Fibroblast of skin of scalp (primary cell): ENCODE data around the gene FGF6. TPM values are rescaled to one million over a fixed set of nuclear protein-coding genes. Genes with fewer than 3 reads are reported as not detected.
"Not testable (repeated sequence)": the region's sequence is repeated elsewhere in the genome, so short reads cannot be mapped to it uniquely, and the experiment has no call there.

Source experiments
- DNase-seq: peaks from one replicate; pipeline ENCODE4 v3.0.0-alpha.2; 2013
- polyA plus RNA-seq, 2 experiments: library from polyadenylated mRNA; unstranded; fragments of 120-200 nt; gene quantifications; one replicate each; pipeline ENCODE4 v1.2.1, GENCODE V29; 2013; ENCODE audit not compliant: insufficient read length in 2 of 2

FGF6 gene, protein sequence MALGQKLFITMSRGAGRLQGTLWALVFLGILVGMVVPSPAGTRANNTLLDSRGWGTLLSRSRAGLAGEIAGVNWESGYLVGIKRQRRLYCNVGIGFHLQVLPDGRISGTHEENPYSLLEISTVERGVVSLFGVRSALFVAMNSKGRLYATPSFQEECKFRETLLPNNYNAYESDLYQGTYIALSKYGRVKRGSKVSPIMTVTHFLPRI
- not detected for polyA plus RNA-seq (2013, experiment 1 of 2; ENCODE audit: insufficient read length)
- 0.46 TPM for polyA plus RNA-seq (2013, experiment 2 of 2; ENCODE audit: insufficient read length)

DNA sequence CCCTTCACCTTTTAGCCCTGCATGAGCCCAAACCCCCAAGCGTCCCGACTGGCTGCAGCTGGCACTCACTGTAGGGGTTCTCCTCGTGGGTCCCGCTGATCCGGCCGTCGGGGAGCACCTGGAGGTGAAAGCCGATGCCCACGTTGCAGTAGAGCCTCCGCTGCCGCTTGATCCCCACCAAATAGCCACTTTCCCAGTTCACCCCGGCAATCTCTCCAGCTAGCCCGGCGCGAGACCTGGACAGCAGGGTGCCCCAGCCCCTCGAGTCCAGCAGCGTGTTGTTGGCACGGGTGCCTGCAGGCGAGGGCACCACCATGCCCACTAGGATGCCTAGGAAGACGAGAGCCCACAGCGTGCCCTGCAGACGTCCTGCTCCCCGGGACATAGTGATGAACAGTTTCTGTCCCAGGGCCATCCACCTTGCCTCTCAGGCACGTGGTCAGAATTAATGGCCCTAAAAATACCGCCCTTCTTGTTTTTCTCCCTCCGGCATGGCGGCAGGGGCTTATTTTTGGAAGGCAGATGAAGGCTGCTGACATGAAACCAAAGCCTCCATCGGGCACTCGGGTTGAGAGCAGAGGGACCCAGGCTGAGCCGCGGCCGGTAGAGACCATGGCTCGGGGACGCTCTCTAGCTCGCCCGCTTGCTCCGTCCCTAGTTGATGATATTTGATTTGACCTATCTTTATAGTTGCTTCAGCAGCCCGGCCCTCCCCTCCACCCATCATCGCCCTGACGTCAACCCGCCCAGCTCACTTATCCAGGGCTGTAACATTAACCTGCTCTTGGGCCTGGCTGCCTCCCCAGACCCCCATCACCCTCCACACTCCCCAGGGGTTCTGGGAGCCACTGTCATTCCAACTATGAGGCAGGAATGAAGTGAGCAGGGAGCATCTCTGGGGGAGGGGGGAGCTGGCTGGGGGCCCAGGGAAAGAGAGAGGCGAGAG is at the start of gene FGF6:
Gene FGF6 (minus strand): TSS at position 660 of the 946 bp plus-strand sequence. CDS start 245 bp downstream, at position 415.
- DNase-seq, result no peak

DNA sequence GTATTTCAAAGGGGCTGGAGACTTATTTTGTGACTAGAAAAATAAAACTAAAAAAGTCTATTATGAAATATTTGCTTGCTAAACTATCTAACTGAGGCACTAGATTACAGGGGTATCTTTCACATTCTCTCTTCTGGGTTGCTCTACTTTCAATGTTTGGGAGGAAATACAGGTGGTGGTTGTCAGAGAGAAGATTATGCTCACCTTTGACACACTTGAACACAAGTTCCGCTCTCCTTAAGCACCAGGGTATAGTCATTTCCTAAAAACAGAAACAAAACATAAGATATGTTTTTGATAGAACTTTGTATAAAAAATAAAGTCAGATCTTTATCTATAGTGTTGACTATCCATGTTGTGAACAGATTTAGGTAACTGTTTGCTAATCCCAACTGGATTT is 45.4 kb upstream of the FGF6 start:
- DNase-seq, result no peak

DNA sequence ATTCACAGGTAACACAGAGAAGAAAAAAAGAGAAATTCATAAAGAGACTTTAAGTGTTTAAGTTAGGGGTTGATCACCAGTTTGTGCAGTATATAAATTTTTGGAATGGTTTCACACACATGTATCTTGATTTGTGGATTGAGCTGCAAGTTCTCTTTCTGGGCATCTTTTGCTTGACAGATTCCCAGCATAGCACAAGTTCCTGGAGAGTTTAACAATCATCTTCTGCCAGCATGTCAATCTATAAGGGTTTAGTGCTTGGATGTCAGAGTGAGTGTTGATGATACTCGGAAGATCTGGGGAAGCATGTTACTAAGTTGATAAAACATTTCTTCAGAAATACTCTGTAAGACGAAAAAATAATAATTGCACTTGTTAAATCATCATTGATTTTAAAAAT is 43.9 kb upstream of the FGF6 start:
- no peak for DNase-seq

DNA sequence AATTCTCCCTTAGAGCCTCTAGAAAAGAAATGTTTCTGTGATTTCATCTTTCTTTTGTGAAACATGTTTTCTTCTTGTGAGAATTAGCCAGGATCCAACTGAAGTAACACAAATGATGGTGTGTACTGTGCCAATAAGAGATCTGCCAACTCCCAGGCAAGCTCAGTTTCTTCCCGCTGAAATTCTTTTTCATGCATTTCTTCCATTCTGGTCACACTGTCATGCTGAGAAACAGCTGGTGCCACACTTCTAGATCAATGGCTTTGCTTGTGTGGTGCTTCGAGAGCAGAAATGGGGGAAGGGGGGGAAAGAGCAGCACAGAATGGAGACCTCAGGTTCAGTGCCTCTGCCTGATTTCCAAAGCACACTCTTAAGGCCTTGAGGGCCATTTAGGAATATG is 41.4 kb upstream of the FGF6 start:
- DNase-seq, result no peak

DNA sequence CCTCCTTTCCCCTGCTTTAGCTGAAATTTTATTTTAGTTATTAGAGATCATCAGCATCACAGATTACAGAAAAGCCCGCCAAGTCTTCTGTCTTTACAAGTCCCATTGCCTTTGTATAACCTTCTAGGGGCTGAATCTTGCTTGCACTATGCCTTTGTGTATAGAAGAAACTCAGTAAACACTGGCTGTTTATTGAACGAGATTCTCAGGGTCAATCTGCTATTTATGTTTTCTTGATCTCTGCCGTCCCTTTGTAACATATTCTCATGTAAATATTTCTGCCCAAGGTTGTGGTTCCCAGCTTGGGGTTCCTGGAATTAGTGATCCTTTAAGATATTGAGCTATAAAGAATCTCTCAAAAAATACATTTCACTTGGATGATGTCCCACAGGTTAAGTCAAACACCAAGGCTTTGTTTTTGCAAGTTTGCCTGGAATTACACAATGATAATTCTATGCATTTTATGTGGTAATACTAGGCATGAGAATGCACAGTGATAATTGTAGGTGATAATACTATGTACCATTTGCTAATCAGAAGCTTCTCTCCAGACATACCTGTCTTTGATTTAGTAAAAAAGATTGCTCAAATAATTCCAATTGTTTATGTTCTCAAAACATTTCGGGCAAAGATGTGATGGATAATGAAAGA is 40.6 kb upstream of the FGF6 start:
- DNase-seq, result no peak

DNA sequence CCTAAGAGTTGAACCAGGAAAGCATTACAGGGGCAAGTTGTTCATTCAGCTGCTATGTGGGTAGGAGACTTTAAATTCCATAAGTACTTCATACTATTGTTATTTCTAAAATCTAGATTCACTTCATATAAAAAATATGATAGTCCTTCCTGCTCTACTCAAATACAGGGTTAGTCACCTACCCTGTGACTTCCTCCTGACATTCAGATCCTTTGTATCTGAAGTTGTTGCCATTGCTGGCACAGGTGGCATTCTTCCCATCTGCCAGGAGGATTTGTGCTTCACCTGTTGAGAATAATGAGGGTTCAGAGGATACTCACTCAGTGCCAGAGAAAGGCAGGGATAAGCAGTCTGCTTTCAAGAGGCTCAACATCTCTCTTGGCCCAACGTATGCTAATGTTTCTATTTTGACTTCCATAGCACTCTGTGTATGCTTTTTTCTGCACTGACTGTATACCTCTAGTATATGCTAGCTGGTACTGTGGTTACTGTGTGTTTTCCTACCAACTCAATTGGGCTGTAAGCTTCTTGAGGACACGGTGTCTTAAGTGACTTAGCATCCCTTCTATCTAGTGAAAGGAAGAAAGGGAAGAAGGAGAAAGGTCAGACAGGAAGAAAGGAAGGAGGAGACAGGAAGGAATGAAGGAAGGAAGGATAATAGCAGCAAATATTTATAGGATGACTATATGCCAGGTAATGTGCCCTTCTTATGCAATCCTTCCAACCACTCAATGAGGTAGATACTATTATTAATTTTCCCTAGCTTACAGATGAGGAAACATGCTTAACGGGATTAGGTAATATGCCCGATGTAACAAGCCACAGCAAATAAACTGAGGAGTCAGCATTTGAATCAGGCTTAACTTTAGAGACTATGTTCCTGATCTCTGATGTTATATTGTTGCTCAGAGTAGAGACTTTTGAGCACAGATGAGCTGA is 38.5 kb upstream of the FGF6 start:
- no peak for DNase-seq

DNA sequence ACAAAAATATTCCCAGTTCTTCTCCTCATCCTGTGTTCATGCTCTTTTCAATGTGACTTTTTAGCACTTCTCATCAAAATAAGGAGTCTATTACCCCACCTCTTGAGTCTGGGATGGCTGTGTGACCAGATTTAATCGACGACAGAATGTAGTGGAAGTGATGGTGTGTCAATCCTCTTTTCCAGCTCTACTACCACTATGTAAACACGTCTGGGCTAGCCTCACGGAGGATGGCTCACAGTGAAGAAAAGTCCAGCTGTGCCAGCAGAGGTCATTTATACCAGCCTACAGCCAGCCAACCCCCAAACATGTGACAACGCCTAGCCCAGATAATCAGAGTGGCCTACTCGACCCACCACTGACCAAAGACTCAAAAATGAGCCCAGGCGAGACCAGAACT is 37.3 kb upstream of the FGF6 start:
- no peak for DNase-seq

DNA sequence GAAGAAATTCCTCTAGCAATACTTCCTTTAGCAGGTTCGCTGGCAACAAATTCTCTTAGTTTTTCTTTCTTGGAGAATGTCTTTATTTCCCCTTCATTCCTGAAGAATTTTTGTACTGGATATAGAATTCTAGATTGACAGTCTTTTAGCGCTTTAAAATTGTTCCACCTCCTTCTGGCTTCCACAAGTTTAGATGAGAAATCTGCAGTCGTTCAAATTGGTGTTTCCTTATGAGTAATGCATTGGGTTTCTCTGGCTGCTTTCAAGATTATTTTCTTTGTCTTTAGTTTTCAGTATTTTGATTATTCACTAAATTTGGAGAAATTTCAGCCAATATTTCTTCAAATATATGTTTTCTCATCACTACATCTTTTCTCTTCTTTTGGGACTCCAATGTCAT is 33.3 kb upstream of the FGF6 start:
- no peak for DNase-seq

DNA sequence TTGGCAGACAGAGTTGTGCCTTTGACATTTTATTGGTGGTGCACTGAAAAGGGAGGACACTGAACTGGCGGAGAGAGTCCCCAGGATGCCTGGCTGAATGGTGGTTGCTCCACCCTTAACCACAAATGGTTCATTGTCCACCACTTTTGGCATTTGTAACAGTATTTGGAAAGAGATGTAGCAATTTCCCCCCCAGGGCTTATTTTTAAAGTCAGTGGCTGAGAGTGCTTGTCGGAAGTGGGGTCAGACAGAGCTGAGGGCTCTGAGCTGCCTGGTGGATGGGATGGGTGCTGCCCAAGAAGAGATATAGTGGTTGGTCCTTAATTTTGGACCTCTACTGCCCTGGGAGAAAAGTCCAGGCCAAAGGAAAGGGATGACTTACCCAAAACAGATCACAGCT is 31.5 kb upstream of the FGF6 start:
- no peak for DNase-seq

DNA sequence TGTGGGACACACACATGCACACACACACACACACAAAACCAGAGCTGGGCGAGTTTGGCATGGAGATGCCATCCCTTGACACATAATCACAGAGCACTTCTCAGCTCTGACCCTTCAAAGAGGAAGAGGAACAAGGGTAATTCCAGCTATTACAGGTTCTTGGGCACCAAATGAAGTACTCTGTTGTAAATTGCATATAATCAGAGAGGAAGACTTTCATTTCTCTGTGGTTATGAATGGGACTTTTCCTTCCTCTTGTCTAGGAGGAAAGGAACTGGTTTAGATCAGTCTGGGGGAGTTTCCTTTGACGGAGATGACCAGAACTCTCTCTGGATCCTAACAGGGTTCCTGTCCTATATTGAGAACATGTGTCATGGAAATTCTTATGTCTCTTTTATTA is 26.4 kb upstream of the FGF6 start:
- no peak for DNase-seq

DNA sequence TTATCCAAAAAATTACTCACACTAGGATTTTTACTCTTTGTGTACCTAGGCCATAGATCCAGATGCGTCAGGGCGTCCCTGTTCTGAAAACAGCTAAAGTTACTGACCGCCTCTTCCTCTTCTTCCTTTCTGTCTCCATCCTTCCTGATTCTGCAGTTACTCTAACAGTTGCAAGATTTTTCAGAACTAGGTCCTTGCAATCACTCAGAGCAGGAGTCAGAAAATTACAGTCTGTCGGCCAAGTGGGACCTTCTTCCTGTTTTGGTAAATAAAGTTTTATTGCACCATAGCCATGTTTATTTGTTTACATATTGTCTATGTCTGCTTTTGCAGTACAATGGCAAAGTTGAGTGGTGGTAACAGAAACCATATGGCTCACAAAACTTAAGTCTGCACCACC is 25.6 kb upstream of the FGF6 start:
- DNase-seq, result no peak

DNA sequence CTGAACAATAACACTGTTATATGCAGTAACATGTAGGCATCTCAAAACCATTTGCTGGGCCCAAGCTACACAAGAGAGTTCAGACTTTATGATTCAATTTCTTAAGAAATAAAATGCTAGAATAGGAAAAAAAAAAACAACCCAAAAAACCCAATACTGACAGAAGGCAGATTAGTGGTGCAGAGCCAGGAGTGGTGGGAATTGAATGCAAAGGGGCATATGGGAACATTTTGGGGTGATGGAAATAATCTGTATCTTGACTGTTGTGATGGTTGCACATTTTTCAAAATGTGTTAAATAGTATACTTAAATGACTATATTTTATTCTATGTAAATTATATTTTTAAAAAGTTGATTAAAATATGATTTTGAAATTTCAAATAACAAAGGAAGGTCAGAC is 23.4 kb upstream of the FGF6 start:
- no peak for DNase-seq

DNA sequence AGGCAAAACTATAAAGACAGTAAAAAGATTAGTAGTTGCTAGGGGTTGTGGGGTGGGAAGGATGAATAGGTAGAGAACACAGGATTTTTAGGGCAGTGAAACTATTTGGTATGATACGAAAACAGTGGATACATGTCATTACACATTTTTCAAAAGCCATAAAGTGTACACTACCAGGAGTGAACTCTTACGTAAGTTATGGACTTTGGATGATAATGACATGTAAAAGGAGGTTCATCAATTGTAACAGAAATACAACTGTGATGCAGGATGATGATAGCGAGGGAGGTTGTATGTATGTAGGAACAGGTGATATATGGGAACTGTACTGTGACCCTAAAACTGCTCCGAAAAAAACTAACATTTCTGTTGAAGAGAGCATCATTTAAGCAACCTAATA is 15.1 kb upstream of the FGF6 start:
- DNase-seq, result no peak

DNA sequence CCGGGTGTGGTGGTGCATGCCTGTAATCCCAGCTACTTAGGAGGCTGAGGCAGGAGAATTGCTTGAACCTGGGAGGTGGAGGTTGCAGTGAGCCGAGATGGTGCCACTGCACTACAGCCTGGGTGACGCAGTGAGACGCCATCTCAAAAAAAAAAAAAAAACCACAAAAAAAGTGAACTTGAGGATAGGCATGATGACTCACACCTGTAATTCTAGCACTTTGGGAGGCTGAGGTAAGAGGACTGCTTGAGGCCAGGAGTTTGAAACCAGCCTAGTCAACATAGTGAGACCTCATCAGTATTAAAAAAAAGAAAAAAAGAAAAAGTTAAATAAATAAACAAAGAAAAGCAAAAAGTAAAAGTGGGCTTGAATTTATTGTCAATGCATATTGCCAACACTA is 10.2 kb upstream of the FGF6 start:
- DNase-seq, result not testable (repeated sequence)

DNA sequence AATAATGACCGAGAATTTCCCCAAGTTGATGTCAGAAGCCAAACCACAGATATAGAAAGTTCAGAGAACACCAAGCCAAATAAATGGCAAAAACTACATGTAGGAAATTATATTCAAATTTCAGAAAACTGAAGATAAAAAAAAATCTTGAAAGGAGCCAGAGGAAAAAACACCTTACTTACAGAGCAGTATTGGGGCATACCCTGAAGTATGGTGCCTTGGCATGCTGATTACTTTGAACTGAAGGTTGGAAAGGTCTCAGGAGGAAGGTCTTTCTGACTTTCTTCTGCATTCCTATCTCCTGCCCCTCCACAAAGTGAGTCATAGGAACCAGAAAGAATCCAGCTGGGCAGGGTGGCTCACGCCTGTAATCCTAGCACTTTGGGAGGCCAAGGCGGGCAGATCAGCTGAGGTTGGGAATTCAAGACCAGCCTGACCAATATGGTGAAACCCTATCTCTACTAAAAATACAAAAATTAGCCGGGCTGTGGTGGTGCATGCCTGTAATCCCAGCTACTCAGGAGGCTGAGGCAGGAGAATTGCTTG is 8.8 kb upstream of the FGF6 start:
- no peak for DNase-seq

DNA sequence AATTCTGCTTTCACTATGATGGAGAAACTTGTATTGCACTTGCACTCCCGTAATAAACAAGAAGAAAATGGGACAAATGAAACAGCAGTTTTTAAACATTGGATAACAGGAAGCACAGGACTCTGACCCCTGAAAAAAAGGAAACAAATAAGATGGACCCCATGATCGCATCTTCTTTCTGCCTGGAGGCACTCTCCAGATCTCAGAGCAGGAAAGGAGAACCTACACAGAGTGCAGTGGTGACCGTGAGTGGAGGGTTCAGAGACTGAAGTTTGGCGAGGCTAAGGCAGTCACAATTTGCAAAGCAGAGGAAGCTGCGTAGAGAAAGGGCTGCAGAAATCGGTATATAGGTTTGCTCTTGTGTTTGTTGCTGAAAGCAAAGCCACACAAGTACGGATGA is 6.1 kb upstream of the FGF6 start:
- DNase-seq, result no peak

DNA sequence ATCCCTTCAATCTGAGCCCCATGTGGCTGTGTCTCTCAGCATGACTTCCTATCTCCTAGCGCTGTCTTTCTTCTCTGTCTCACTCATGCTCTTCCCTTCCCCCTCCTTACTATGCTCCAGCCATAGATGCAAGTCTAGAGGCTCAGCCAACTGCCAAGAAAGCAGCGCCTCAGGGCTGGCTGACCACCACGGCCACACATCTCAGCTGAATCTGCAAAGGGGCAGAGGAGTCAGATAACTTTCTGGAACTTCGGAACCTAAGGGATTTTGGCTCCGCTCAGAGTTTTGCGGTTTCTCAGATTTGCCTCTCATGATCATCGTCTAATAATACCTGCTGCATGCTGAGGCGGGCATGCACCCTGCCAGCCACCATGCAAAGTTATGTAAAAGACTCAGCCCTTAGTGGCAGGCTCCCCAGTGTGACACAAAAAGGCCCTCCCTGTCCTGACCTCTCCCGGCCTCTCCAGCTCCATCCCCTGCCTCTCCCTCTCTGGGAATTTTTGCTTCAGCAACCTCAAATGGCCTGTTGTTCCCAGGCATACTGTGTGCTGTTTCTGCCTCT is 5.0 kb upstream of the FGF6 start:
- no peak for DNase-seq

DNA sequence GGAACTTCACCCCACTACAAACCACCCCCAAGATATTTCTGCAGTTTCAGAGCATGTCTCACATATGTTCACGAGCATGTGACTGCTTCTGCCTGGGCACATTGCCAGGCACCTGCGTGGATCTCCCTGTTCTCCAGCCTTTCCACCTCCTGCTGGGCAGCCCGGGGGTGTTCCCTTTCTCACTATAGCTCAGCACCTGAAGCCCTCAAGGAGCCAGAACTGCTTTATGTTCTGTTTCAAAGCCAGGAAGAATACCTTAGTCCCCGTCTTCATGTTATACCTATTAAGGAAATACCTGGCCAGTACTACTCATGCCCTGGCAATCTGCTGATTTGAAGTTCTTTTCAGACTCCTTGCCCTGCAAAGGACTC is 4.2 kb upstream of the FGF6 start:
- no peak for DNase-seq

DNA sequence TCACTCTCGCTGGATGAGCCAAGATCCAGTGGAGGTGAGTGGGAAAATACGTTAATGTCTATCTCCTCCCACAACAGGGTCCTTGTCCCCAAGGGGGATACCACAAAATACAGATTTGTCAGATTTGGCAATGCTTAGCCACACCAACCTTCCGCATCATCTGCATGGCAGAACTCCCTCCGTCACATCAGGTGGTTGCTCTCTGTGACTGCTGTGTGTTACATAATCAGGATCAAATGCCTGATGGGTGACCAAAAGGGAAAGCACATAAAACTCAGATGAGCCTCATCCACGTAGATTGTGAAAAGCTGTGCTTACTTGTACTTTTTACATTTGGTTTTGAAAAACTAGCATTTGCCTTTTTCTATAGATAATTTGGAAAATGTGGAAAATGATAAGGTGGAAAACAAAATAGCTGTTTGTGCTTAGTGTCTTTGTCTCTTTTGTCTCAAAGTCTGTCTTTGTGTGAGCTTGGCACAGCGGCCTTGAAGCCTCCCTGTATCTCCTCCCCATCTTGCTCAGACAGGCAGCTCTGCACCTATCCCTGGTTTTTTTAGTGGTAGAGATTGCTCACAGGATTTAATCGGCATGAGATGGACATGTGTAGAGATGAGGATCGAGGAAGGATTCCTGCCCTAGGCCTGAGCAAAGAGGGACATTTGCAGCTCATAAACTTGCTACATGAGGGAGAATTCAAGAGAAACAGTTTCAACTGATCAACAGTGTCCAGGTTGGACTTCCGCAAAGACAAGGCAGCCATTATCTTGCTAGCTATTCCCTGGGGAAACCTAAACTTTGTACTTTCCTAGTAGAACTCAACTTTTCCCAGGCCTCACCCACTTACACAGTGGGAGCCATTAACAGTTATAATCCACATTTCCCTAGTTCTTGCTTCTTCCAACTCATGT is 3.6 kb upstream of the FGF6 start:
- no peak for DNase-seq

DNA sequence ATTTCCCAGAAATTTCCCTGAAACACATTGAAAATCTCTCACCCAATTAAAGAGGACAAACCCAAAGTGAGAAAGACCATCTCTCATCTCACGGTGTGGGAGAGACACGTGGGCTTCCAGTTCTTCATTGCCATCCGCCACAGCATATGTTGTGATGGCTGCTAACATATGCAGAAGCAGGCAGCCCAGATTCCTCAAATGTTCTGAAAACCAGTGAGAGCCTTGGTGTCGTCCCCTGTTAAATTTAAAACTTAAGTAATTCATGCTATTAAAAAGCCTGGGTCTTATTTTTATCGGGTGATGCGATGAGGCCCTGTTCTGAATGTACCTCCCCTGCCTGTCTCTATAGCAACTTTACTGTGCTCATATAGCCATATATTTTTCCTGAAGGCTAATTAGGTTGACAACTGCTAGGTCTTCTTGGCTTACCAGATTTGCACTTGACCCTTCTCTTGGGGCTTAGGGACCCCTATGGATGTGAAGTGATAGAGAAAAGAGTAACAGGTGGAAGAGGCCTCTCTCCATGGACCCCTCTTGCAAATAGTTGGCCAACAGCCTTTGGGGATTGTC is 2.8 kb upstream of the FGF6 start:
- no peak for DNase-seq
